Measurements from ENCODE around the gene ATAD3B.

DNA sequence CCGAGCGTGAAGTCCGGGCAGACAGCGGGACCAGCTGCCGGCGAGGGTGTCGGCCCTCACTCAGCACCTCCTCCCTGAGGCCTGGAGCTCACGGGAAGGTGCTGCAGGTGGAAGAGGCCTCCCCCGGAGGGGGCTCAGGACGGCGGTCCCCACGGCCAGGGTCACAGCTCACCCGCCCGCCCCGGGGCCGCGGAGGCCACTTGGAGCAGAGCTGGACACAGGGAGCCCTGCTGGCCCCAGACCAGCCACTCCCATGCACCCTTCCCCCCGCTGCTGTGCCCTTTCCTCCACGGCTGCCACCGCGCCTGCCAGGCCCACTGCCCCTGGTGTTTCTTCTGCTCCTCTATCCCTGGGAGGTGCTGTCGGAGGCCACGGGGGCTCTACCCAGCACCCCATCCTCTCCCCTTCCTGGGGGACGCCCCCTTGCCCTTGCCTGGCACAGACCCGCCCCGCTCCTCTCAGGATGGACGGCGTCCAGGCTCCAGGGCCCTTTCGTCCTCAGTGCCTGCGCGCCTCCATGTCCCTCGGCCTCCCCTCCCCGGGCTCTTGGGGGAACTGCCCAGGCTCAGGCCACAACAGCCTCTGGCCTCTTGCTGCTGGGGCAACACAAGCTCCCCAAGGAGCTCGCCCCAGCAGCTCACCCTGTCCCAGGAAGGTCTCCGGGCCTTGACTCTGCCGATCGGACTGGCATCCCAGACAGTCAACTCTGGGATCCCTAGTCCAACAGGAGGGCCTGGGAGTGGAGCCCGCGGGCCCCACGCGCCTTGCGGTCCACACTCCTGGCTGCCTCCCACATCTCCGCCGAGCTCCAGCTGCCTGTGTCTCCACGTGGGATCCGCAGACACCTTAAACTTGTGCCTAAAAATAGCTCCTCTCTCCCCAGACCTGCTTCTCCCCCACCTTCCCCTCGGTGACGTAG lies 64.7 kb downstream of the ATAD3B start:
- TF ChIP-seq, protein P1, sequence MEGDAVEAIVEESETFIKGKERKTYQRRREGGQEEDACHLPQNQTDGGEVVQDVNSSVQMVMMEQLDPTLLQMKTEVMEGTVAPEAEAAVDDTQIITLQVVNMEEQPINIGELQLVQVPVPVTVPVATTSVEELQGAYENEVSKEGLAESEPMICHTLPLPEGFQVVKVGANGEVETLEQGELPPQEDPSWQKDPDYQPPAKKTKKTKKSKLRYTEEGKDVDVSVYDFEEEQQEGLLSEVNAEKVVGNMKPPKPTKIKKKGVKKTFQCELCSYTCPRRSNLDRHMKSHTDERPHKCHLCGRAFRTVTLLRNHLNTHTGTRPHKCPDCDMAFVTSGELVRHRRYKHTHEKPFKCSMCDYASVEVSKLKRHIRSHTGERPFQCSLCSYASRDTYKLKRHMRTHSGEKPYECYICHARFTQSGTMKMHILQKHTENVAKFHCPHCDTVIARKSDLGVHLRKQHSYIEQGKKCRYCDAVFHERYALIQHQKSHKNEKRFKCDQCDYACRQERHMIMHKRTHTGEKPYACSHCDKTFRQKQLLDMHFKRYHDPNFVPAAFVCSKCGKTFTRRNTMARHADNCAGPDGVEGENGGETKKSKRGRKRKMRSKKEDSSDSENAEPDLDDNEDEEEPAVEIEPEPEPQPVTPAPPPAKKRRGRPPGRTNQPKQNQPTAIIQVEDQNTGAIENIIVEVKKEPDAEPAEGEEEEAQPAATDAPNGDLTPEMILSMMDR (IDR thresholded peaks at IDR 0.05) = no peak
- no peak for TF ChIP-seq POLR2A (IDR thresholded peaks at IDR 0.05)
- TF ChIP-seq POLR2AphosphoS5 (IDR thresholded peaks at IDR 0.05) = no peak
- no peak for TF ChIP-seq EP300 (IDR thresholded peaks at IDR 0.05; ENCODE audit: low read depth)

All from transverse colon (tissue), 4 donors.